ENCODE results near the gene PLCD4. TPM values are rescaled to one million over a fixed set of nuclear protein-coding genes. Genes with fewer than 3 reads are reported as not detected.

PLCD4 gene
- total and polyA plus RNA-seq, 4 donors: 0.05 to 0.51 (median 0.12) TPM

- under 1% methylated on average over 77 of the region's 77 CpGs for WGBS
- Histone ChIP-seq H3K27me3 (ENCODE audit: control insufficient read depth in 4 of 4, insufficient read depth in 4 of 4, low read length in 3 of 4) (no peaks in the 10 kb centered on the region), H3K4me3 (ENCODE audit: low read depth in 1 of 3, low read length in 3 of 3) (peak within 1 kb of the TSS; percentile 80 to 93 (median 83)), H3K4me1 (ENCODE audit: control insufficient read depth in 4 of 4, insufficient read depth in 4 of 4, low read length in 3 of 4) (peaks cover 5 to 33% (median 27%) of the 10 kb centered on the region in 4 donors), H3K36me3 (ENCODE audit: control insufficient read depth in 4 of 4, insufficient read depth in 3 of 4, low read depth in 1 of 4, low read length in 3 of 4) (peaks cover 0 to 4% (median 0%) of the 10 kb centered on the region in 4 donors), H3K9me3 (ENCODE audit: control insufficient read depth in 4 of 4, low read length in 3 of 4) (no peaks in the 10 kb centered on the region), H3K9ac (ENCODE audit: low read depth in 1 of 2, low read length in 2 of 2) (peak within 1 kb of the TSS; percentile 84 to 95), H3K27ac (ENCODE audit: low read depth in 1 of 2, low read length in 2 of 2) (peak within 1 kb of the TSS; percentile 93 to 98)
- DNase-seq (ENCODE audit: low spot score): peak; percentile 100
- TF ChIP-seq MAX (IDR thresholded peaks at IDR 0.05) (peak; percentile 66), EGR1 (IDR thresholded peaks at IDR 0.05; ENCODE audit: low read depth in 2 of 2) (peak; percentile 98 to 100), HNF4A (conservative IDR thresholded peaks at IDR 0.05) (peak; percentile 57 to 61), FOXA2 (IDR thresholded peaks at IDR 0.05) (no peak), GABPA (IDR thresholded peaks at IDR 0.05 in 1 of 2, conservative IDR thresholded peaks at IDR 0.05 in 1 of 2) (peak; percentile 17 to 78), CTCF (IDR thresholded peaks at IDR 0.05; ENCODE audit: low read depth, low read length, missing input control) (no peak), RAD21 (IDR thresholded peaks at IDR 0.05) (no peak), YY1 (IDR thresholded peaks at IDR 0.05) (peak; percentile 94), JUND (IDR thresholded peaks at IDR 0.05) (peak in 1 of 2 donors; percentile 23), SP1 (IDR thresholded peaks at IDR 0.05) (peak; percentile 77), TAF1 (conservative IDR thresholded peaks at IDR 0.05) (no peak), NR2F2 (IDR thresholded peaks at IDR 0.05) (peak; percentile 99), HNF4G (IDR thresholded peaks at IDR 0.05) (no peak), RXRA (IDR thresholded peaks at IDR 0.05) (peak; percentile 65 to 66), REST (IDR thresholded peaks at IDR 0.05) (peak; percentile 97), FOXA1 (IDR thresholded peaks at IDR 0.05) (no peak)
- TF ChIP-seq, protein P1, sequence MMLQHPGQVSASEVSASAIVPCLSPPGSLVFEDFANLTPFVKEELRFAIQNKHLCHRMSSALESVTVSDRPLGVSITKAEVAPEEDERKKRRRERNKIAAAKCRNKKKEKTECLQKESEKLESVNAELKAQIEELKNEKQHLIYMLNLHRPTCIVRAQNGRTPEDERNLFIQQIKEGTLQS (IDR thresholded peaks at IDR 0.05): peak; percentile 51
- TF ChIP-seq, protein P2, sequence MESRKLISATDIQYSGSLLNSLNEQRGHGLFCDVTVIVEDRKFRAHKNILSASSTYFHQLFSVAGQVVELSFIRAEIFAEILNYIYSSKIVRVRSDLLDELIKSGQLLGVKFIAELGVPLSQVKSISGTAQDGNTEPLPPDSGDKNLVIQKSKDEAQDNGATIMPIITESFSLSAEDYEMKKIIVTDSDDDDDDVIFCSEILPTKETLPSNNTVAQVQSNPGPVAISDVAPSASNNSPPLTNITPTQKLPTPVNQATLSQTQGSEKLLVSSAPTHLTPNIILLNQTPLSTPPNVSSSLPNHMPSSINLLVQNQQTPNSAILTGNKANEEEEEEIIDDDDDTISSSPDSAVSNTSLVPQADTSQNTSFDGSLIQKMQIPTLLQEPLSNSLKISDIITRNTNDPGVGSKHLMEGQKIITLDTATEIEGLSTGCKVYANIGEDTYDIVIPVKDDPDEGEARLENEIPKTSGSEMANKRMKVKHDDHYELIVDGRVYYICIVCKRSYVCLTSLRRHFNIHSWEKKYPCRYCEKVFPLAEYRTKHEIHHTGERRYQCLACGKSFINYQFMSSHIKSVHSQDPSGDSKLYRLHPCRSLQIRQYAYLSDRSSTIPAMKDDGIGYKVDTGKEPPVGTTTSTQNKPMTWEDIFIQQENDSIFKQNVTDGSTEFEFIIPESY (IDR thresholded peaks at IDR 0.05): peak; percentile 54
These were observed 39.3 kb upstream of the PLCD4 start, which contains the start of the genes CNOT9 and USP37 for GRCh38 chr2:218568190-218569037. Gene CNOT9 (plus strand): TSS chr2:218568839. CDS start chr2:218568955, 116 bp downstream. Gene USP37 (minus strand): TSS chr2:218568351. CDS start chr2:218558653, 9,698 bp downstream.

All from liver (tissue), 9 donors.